Activated CD8-positive, alpha-beta memory T cell treated with anti-CD3 and anti-CD28 coated beads, Interleukin-2, amount 50 U/mL, for 24 hours (primary cell): Measurements from ENCODE around the gene METTL13.
"Not testable (repeated sequence)": the region's sequence is repeated elsewhere in the genome, so short reads cannot be mapped to it uniquely, and the experiment has no call there.

Experiments used
- DNase-seq: peaks from one replicate; pipeline ENCODE4 v3.0.0-alpha.2; 2020; ENCODE audit errors: extremely low read depth

The METTL13 gene

GRCh38 chr1:171763764-171764163, 17.7 kb upstream of the METTL13 start:
- DNase-seq: no peak

DNA sequence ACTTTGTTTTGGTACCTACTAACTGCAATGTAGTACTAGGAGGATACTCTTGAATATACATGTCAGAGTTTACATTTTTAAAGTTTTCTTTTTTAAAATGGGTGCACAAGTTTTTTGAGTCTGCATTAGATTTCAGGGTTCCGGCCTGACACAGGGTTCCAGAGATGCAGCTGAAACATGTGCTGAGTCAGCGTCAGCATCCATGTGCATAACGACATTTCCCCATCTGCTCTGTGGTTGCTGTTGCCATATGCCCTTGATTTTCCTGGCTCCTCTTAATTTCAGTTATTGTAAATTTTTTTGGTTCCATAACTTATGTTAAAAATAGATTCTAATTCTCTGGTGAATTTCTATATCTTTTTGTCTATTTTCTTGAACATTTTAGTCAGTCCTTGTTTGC, 12.3 kb upstream of the METTL13 start:
- DNase-seq: no peak

- DNase-seq: no peak
These were observed 11.7 kb upstream of the METTL13 start for GRCh38 chr1:171769754-171770153.

GRCh38 chr1:171772312-171772711, 9.1 kb upstream of the METTL13 start:
- no peak for DNase-seq

DNA sequence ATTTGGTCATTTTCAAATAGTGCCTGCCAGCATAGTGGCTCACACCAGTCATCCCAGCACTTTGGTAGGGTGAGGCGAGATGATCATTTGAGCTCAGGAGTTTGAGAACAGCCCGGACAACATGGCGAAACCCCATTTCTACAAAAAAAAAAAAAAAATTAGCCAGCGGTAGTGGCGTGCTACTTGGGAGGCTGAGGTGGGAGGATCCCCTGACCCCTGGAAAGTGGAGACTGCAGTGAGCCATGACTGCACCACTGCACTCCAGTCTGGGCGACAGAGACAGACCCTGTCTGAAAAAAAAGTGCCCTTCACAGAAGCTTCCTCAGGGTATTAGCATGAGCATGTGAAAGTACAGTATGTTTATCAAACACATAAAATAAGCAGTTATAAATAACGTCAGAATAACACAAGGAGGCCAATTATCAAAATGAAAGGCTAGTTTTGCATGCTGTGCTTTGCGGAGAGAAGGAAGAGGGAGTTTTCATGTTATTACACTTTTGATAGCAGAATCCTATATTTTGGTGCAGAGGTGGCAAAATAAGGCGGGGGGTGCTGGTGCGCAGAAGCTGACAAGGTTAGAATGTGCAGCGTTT, 781 bp upstream of the METTL13 start:
- DNase-seq: no peak

- DNase-seq: no peak
These were observed 2.5 kb downstream of the METTL13 start for GRCh38 chr1:171783816-171784530.

DNA sequence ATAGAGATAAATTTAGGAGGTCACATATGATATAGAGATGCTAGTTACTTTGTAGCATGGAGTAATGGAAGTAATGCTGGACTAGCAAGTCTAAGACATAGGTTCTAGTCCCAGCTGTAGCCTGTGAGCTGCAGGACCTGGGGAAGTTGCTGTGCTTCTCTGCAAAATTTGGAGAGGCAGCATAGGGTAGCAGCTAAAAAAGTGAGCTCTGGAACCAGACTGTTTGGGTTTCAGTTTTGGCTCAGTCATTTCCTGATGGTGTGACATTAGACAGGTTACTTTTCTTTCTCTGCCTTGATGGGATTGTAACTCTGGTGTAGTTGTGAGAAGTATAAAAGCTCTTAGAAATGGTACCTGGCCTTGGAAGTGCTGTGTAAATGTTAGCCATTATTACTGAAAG, 3.3 kb downstream of the METTL13 start:
- DNase-seq: no peak

DNA sequence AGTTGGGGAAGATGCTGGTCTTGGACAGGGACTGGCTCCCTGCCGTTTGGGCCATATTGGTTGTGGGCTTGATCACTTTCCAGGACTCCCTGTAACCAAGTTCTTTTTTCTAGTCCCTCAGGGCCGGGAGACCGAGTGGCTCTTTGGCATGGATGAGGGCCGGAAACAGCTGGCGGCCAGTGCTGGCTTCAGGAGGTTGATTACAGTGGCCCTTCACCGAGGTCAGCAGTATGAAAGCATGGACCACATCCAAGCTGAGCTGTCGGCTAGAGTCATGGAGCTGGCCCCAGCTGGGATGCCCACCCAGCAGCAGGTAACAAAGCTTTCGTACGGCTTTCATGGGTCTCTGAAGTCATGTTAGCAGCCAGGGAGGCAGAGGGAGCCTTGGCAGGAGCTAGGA, 4.3 kb downstream of the METTL13 start:
- DNase-seq: no peak

DNA sequence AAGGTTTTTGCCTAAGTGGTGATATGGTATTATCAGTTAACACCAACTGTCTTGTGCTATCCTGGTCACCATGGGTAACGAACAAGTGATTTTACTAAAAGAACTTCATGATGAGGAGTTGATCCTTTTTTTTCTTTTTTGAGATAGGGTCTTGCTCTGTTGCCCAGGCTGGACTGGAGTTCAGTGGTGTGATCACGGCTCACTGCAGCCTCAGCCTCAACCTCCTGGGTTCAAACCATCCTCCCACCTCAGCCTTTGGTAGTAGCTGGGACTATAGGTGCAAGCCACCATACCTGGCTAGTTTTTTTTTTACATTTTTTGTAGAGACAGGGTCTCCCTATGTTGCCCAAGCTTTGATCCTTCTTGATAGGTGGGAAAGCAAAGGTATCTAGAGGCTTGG, 5.1 kb downstream of the METTL13 start:
- DNase-seq: no peak

- no peak for DNase-seq
These were observed 6.4 kb downstream of the METTL13 start for GRCh38 chr1:171787686-171788480.

DNA sequence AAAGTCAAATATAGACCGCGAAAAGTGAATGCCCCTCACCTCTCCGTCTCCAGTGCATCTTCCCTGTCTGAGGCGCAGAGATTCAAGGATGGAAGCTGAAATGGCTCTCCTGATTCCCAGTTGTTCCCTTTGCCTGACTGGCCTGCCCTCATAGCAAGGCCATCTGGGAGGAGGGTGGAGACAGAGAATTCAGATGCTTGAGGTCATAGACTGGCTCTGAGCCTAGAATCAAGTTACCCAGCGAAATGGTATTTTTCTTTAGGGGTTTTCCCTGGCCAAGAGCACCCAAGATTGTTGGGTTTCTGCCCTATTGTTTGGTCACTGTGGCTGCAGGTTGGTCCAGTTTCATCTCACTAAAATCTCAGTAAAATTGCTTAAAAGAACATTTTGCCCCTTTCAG, 7.2 kb downstream of the METTL13 start:
- DNase-seq: no peak

GRCh38 chr1:171790318-171790717, 8.9 kb downstream of the METTL13 start:
- DNase-seq: no peak

DNA sequence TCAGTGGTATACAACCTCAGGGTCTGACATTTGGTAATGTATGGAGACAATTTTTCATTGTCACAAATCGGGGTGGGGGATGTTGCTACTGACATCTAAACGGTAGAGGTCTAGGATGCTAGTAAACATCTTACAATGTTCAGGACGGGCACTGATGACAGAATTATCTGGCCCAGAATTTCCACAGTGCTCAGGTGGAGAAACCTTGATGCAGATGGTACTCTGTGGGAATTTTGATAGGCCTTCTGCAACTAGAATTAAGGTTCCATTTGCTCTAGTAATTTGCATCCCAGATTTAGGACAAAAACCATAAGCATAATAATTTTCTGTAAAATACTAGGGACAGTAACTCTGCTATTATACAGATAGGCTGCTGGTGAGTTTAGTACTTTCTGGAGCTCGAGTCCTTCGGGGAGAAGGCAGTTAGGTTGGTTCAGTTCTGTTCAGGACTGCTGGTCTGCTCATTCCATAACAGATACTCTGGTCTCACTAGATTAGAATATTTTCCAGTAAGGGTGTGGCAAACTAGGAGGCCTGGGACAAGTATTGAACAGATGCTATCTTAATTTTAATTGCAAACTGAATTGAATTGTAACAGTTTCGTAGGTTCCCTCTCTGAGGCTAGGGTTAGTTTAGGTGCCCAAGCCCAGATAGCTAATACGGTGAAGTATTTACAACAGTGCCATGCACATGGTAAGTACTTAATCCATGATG, 11.4 kb downstream of the METTL13 start:
- no peak for DNase-seq

- no peak for DNase-seq
These were observed 12.2 kb downstream of the METTL13 start for GRCh38 chr1:171793636-171794035.

GRCh38 chr1:171794085-171794484, 12.6 kb downstream of the METTL13 start:
- no peak for DNase-seq

DNA sequence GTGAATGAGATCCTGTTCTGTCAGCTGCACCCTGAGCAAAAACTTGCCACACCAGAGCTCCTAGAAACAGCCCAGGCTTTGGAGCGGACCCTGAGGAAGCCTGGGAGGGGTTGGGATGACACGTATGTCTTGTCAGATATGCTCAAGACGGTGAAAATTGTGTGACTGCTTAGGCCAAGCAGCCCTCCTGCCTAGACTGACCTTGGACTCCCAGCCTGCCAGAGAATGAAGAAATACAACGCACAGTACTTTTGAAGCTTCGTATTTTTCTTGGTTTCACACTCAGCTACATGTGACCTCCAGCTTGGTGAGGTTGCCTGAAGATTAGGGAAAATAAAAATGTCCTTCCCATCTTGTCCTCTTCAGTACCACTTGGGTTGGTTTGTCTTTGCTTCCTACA, 15.1 kb downstream of the METTL13 start:
- DNase-seq: no peak

DNA sequence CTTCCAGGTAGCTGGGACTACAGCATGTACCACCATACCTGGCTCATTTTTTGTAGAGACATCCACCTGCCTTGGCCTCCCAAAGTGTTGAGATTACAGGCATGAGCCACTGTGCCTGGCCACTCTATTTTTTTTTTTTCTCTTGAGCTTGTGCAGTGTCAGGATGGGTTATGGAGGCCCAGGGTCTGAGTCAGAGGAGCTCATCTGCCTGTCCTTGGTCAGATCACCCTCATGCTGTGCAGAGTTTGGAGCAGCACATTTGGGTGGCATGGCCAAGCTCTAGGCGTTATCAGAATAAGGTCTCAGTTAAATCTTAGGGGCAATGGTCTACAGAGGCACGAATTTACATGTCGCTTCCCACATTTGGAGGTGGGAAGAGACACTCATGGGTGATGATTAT, 16.9 kb downstream of the METTL13 start:
- no peak for DNase-seq

DNA sequence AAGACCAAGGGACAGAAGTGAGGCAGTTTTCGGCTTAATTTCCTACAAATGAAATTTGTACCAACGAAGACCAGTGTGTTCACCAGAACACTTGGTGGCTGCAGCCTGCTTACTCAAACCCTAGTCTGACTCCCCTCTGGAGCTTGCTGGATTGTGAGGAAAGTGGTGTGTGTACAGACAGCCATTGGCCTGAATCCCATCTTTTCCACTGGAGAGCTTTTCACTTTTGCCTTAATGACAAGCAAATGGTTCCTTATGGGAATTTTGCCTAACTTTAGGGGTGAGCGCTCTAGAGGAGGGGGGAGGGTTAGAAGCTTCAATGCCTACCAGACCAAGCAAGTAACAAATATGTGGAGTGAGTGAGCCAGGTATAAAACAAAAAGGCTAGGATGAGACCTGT, 17.3 kb downstream of the METTL13 start:
- no peak for DNase-seq

DNA sequence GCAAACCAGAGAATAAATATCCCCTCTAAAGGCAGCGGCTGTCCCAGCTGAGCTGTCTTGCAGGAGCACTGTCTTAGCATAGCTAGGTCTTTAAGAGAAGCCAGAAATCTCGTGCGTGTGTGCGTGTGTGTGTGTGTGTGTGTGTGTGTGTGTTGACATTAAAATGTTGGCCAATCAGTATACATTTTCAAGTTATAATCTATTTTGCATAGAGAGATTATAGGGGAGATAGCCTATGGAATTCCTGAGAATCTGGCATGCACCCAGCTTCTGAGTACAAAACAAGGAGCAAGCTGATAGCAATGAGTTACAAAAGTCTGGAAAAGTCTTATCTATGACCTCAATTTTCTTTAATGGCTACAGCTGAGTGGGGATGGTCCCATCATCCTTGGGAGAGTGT, 17.7 kb downstream of the METTL13 start:
- no peak for DNase-seq

GRCh38 chr1:171799698-171800097, 18.2 kb downstream of the METTL13 start:
- DNase-seq: not testable (repeated sequence)

DNA sequence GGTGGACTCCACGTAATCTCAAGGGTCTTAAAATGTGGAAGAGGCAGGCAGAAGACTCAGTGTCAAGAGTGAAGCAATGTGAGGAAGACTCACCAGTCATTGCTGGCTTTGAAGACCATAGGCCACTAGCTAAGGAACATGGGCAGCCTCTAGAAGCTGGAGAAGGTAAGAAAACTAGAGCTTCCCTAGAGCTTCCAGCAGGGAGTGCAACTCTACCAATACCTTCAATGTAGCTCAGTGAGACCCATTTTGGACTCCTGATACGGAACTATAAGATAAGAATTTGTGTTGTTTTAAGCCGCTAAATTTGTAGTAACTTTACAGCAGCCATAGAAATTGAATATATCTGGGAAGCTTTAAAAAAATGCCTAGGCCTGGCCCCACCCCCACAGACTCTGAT, 18.9 kb downstream of the METTL13 start:
- DNase-seq: no peak

DNA sequence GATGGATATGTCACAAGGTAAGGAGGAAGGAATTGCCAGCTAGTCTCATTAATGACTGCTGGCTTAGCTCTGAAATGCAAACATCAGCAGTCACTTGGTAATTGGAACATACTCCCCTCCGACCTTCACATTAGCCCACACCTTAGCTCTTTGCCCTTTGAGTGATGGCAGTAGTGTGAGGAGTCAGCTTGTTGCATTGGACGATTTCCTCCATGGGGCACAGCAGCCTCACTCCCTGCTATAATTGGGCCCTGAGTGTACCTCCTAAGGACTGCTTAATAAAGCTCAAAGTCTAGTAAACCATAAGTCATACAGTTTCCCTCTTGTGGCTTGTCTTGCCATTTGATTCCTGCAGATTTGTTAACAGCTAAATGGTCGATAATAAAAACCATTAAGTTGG, 19.4 kb downstream of the METTL13 start:
- DNase-seq: no peak
